ENCODE data around the gene GOLGA8A. TPM values are rescaled to one million over a fixed set of nuclear protein-coding genes. Genes with fewer than 3 reads are reported as not detected.
A peak's percentile ranks its signal among the peaks of the same experiment; 100 is the strongest.

Gene GOLGA8A, protein sequence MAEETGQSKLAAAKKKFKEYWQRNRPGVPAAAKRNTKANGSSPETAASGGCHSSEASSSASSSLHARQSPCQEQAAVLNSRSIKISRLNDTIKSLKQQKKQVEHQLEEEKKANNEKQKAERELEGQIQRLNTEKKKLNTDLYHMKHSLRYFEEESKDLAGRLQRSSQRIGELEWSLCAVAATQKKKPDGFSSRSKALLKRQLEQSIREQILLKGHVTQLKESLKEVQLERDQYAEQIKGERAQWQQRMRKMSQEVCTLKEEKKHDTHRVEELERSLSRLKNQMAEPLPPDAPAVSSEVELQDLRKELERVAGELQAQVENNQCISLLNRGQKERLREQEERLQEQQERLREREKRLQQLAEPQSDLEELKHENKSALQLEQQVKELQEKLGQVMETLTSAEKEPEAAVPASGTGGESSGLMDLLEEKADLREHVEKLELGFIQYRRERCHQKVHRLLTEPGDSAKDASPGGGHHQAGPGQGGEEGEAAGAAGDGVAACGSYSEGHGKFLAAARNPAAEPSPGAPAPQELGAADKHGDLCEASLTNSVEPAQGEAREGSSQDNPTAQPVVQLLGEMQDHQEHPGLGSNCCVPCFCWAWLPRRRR
- 1 to 10 TPM; 1.8 to 7.6 (median 2.7) TPM for polyA plus RNA-seq (ENCODE audit: low read depth in 6 of 6)

DNA sequence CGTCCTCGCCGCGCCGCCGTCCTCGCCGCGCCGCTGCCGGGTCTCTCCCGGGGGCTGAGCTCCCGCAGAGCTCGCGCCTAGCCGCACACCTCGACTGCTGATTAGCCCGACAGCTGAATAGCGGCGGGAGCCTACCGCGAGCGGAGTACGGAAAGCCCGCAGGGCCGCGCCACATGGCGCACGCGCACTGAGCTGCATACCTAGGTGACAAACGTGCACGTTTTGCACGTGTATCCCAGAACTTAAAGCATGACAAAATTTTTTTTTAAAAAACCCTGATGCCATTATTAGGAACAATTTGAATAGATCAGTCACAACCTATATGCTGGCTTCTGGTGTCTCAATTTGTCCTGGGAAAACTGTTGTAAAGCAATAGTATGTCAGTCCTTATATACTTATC, at the start of gene GOLGA8A:
TSS of gene GOLGA8A (minus strand) at position 122 of the 400 bp plus-strand sequence. CDS start 48,117 bp downstream, outside the sequence.
- H3K9me3 Mint-ChIP-seq = no peaks in the 10 kb centered on the region
- ATAC-seq (ENCODE audit: low read depth in 2 of 2) (peak; percentile 82 to 83), DNase-seq (peak; percentile 74)
- peak within 1 kb of the TSS in 7 of 8 donors; percentile 86 to 98 (median 95) for H3K4me3 Mint-ChIP-seq
- H3K27me3 Mint-ChIP-seq = peaks cover 0 to 7% (median 5%) of the 10 kb centered on the region in 3 donors
- peak within 1 kb of the TSS in 5 of 6 donors; percentile 68 to 91 (median 88) for H3K27ac Mint-ChIP-seq
- H3K4me1 Mint-ChIP-seq = peaks cover 4 to 23% (median 14%) of the 10 kb centered on the region in 3 donors
- H3K36me3 Mint-ChIP-seq = peaks cover 6 to 11% of the 10 kb centered on the region in 2 donors

DNA sequence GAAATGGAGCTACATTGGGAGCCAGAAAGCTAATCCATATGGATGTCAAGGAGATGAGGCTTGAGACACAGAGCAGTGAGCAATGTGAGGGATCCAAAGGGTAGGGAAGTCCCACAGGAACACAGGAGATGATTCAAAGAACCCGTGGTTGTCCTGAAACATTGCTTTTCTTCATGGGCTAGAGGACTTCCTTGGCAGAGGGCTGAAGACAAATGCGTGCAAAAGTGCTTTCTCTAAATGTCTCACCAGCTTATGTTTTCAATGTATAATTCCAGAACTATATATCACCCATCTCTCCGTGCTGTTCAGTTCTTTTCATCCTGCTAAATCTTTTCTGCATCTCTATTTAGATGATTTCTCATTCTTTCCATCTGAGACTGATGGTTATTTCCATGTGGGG, 46.0 kb upstream of the GOLGA8A start:
- Mint-ChIP-seq H3K36me3 (no peaks in the 10 kb centered on the region), H3K4me3 (no peak overlapping the region), H3K27me3 (peaks cover 18 to 70% (median 47%) of the 10 kb centered on the region in 3 donors), H3K4me1 (no peaks in the 10 kb centered on the region), H3K9me3 (peaks cover 0 to 17% (median 5%) of the 10 kb centered on the region in 7 donors), H3K27ac (no peak overlapping the region)
- ATAC-seq (ENCODE audit: low read depth in 2 of 2) (no peak), DNase-seq (no peak)

DNA sequence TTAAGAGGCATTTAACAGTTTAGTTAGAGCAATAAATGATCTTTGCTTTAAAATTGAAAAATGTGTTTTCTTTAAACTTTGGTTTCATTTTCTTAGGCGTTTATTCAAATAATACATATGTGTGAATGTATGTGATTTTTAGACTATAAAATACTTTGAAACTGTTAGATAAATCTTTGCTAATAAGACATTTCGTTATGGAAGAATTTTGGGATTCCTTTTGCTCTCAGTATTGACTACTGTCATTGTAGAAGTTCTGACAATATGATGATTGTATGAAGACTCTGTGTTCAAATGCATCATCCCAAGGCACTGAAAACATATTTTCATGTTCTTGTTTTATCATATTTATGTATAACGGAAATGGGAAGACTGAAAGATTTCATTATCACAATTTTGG, 43.8 kb upstream of the GOLGA8A start:
- Mint-ChIP-seq H3K4me3 (no peak overlapping the region), H3K27me3 (peaks cover 28 to 68% (median 59%) of the 10 kb centered on the region in 3 donors), H3K36me3 (no peaks in the 10 kb centered on the region), H3K27ac (no peak overlapping the region), H3K4me1 (no peaks in the 10 kb centered on the region), H3K9me3 (peaks cover 0 to 3% (median 0%) of the 10 kb centered on the region in 7 donors)
- ATAC-seq (ENCODE audit: low read depth in 2 of 2) = no peak
- DNase-seq = no peak

DNA sequence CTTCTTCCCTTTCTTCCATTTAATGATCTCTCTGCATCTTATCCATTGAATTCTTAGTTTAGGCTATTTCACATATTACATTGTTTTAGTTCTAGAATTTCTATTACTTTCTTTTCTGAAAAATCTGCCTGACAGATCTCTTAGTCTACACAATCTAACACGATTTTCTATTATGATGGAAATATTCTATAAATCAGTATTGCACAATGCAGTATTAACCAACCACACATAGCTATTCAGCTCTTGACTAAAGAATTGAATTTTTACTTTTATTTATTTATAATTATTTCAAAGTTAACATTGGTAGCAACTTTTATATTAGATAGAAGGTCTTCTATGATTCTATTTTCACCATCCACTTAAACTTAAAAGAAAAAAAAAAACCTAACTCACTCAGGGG, 36.2 kb upstream of the GOLGA8A start:
- no peak for ATAC-seq (ENCODE audit: low read depth in 2 of 2)

DNA sequence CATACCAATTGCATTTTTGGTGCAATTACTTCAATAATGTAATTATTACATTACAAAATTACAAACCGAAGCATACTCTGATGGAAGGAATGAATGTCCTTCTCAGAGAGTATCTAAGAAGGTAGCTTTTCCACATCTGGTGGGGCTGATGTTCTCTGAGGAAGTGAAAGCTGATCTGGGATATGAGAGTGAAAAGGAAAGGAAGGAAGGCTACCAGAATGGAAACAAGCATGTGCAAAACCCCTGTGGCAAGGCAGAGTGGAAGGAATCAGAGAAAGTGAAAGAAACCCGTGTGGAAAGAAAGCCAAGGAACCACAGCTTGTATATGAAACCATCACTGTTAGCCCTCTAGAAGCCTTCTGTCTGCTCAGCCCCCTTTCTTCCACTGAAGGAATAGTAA, 35.3 kb upstream of the GOLGA8A start:
- Mint-ChIP-seq H3K4me1 (no peaks in the 10 kb centered on the region), H3K9me3 (peaks cover 0 to 4% (median 0%) of the 10 kb centered on the region in 7 donors), H3K27ac (no peak overlapping the region), H3K4me3 (no peak overlapping the region), H3K36me3 (peaks cover 0 to 7% of the 10 kb centered on the region in 2 donors), H3K27me3 (peaks cover 14 to 31% (median 30%) of the 10 kb centered on the region in 3 donors)
- ATAC-seq (ENCODE audit: low read depth in 2 of 2) (no peak), DNase-seq (no peak)

More for the DNA sequence above, 36.2 kb upstream of the GOLGA8A start:
- H3K27ac Mint-ChIP-seq = no peak overlapping the region
- no peak overlapping the region for H3K4me3 Mint-ChIP-seq
- peaks cover 0 to 7% of the 10 kb centered on the region in 2 donors for H3K36me3 Mint-ChIP-seq
- no peak for DNase-seq
- peaks cover 0 to 4% (median 0%) of the 10 kb centered on the region in 7 donors for H3K9me3 Mint-ChIP-seq
- no peaks in the 10 kb centered on the region for H3K4me1 Mint-ChIP-seq
- peaks cover 23 to 37% (median 36%) of the 10 kb centered on the region in 3 donors for H3K27me3 Mint-ChIP-seq

DNA sequence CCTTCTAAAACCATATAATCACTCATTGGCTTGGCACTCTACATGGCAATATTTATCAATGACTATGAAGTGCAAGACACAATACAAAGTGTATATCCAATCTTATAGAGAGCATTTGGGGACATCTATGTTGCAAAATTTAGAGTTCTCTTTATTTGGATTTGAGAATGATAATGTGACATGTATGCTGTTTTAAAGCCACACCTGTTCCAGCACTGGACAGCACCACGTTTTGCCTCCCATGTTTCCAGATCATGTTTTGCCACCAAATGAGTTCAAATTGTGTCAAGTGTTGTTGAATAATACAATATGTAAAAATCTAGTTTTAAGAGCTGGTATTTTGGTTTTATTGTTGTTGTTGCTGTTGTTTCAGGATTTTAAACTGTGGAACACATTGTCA, 33.3 kb upstream of the GOLGA8A start:
- DNase-seq (no peak), ATAC-seq (ENCODE audit: low read depth in 2 of 2) (no peak)
- Mint-ChIP-seq H3K9me3 (peaks cover 0 to 4% (median 0%) of the 10 kb centered on the region in 7 donors), H3K27ac (no peak overlapping the region), H3K4me1 (no peaks in the 10 kb centered on the region), H3K27me3 (peaks cover 5 to 18% (median 17%) of the 10 kb centered on the region in 3 donors), H3K4me3 (no peak overlapping the region), H3K36me3 (peaks cover 0 to 7% of the 10 kb centered on the region in 2 donors)

DNA sequence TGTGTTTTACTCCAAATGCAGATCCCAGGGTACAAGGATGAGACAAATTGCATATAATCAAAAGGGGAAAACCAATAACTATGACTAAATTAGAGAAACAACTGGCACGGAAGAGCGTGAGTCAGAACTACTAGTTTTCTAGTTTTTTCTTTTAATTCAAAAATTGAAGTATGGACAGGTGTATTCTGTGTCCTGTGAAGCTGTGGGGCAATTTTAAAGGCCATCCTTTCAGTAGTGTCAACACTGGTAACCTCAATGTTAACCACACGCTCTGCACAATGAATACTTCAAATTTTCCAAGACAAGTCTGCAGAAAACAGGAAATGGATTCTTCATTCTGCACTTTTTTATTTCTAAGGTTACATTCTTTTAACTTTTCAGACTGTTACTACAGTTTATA, 32.5 kb upstream of the GOLGA8A start:
- ATAC-seq (ENCODE audit: low read depth in 2 of 2) (no peak), DNase-seq (no peak)
- Mint-ChIP-seq H3K4me3 (no peak overlapping the region), H3K27ac (no peak overlapping the region), H3K27me3 (peaks cover 0 to 15% (median 9%) of the 10 kb centered on the region in 3 donors), H3K36me3 (no peaks in the 10 kb centered on the region), H3K9me3 (no peaks in the 10 kb centered on the region), H3K4me1 (no peaks in the 10 kb centered on the region)

DNA sequence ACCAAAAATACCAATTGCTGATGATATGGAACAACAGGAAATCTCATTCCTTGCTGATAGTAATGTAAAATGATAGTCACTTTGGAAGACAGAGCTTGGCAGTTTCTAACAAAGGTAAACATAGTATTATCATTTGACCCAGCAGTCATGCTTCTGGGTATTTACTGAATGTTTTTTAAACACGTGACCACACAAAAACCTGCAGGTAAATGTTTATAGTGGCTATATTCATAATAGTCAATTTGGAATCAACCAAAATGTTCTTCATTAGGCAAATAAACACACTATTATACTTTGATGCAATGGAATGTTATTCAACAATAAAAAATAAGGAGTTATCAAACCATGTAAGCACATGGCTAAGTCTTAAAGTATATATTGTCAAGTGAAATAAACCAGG, 24.1 kb upstream of the GOLGA8A start:
- ATAC-seq (ENCODE audit: low read depth in 2 of 2) (no peak), DNase-seq (no peak)
- Mint-ChIP-seq H3K27ac (no peak overlapping the region), H3K4me1 (no peaks in the 10 kb centered on the region), H3K27me3 (peaks cover 4 to 37% (median 32%) of the 10 kb centered on the region in 3 donors), H3K9me3 (no peaks in the 10 kb centered on the region), H3K36me3 (no peaks in the 10 kb centered on the region), H3K4me3 (no peak overlapping the region)

DNA sequence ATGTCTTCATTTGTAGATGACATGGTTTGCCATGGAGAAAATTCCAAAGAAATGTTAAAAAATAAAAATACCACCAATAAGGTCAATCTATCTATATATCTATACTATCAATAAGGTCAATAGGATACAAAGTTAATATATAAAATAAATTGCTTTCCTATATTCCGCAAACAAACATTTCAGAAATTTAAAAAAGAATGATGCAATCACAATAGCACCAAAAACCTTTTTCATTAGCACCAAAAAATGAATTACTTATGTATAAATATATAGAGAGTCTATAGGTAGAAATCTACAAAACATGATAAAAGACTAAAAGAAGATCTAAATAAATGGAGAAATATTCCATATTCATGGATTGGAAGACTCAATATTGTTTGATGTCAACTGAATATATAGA, 22.8 kb upstream of the GOLGA8A start:
- H3K9me3 Mint-ChIP-seq = no peaks in the 10 kb centered on the region

DNA sequence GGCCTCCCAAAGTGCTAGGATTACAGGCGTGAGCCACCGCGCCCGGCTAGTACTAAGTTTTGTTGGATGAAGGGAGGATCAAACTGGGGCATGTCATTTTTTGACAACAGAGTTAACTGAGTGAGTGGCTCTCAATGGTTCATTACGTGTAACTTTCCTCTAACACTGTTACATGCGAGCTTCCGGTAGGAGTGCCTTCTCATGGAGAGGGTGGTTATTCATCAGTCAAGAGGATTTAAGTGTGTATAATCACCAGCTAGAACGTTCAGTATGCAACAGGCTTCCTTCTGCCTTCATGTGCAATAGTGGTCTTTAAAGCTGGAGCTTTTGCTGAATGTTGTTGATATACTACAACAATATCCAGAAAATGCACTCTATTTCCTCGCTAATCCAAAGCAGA, 19.1 kb upstream of the GOLGA8A start:
- DNase-seq (no peak), ATAC-seq (ENCODE audit: low read depth in 2 of 2) (no peak)
- Mint-ChIP-seq H3K27me3 (peaks cover 4 to 33% (median 22%) of the 10 kb centered on the region in 3 donors), H3K4me1 (no peaks in the 10 kb centered on the region), H3K27ac (no peak overlapping the region), H3K36me3 (no peaks in the 10 kb centered on the region), H3K9me3 (no peaks in the 10 kb centered on the region), H3K4me3 (no peak overlapping the region)

More for the DNA sequence above, 22.8 kb upstream of the GOLGA8A start:
- Mint-ChIP-seq H3K36me3 (no peaks in the 10 kb centered on the region), H3K27ac (no peak overlapping the region), H3K4me1 (no peaks in the 10 kb centered on the region), H3K27me3 (peaks cover 4 to 39% (median 32%) of the 10 kb centered on the region in 3 donors), H3K4me3 (no peak overlapping the region)
- no peak for ATAC-seq (ENCODE audit: low read depth in 2 of 2)
- no peak for DNase-seq

DNA sequence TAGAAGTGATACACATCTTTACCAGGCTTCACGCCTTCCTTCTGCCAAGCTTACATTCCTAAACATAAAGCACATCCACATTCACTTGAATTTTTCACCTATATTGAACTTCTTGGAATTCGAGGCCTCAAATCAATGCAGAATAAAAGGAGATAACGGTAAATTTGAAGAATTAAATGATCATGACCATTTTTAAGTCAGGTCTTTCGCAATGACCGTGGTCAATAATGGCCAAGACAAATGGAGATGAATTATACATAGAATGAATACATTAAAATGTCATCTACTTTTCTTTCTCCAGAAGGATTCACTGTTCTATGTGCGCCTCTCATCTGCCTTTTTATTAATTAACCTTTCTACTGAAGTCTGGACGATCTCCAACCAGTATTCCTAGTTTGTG, 5.3 kb upstream of the GOLGA8A start:
- Mint-ChIP-seq H3K9me3 (no peaks in the 10 kb centered on the region), H3K27me3 (peaks cover 26 to 39% (median 36%) of the 10 kb centered on the region in 3 donors), H3K4me1 (no peaks in the 10 kb centered on the region), H3K4me3 (no peak overlapping the region), H3K36me3 (no peaks in the 10 kb centered on the region), H3K27ac (no peak overlapping the region)
- DNase-seq (no peak), ATAC-seq (ENCODE audit: low read depth in 2 of 2) (no peak)

DNA sequence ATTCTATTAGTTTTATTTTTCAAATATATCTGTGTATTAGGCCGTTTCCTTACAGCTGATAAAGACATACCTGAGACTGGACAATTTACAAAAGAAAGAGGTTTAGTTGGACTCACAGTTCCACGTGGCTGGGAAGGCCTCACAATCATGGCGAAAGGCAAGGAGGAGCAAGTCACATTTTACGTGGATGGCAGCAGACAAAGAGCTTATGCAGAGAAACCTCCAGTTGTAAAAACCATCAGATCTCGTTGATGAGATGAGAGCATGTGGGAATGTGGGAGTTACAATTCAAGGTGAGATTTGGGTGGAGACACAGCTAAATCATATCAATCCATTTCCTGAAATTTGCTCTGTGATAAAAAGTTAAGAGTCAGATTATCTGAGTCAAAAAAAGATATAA, 2.3 kb upstream of the GOLGA8A start:
- Mint-ChIP-seq H3K9me3 (no peaks in the 10 kb centered on the region), H3K4me3 (no peak overlapping the region), H3K27ac (no peak overlapping the region), H3K27me3 (peaks cover 12 to 17% (median 15%) of the 10 kb centered on the region in 3 donors), H3K36me3 (no peaks in the 10 kb centered on the region), H3K4me1 (peaks cover 3 to 15% (median 14%) of the 10 kb centered on the region in 3 donors)
- no peak for DNase-seq
- no peak for ATAC-seq (ENCODE audit: low read depth in 2 of 2)

DNA sequence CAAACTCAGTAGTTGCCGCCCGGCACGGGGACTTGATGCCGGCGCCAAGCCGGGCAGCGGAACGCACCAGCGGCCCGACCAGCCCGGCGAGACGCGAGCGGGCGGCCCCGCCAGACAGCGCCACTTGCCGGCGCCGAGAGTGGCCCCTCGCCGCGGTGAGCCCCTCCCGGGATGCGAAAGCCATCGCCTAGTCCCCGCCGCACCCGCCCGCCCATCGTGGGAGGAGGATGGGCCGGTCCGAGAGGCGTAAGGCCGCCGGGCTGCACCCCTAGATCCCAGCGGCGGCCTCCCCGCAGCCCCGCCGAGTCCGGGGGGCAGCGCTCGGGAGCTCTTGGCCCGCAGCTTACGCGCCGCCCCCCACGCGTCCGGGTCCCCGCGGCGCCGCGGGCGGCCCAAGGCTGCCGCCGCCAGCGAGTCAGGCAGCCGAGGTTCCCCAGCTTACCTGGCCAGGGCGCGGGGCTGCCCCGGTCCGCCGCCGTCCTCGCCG, 609 bp downstream of the GOLGA8A start:
- peaks cover 4 to 23% (median 14%) of the 10 kb centered on the region in 3 donors for H3K4me1 Mint-ChIP-seq
- H3K27me3 Mint-ChIP-seq = peaks cover 0 to 5% (median 3%) of the 10 kb centered on the region in 3 donors
- DNase-seq (peak; percentile 35), ATAC-seq (ENCODE audit: low read depth in 2 of 2) (peak; percentile 68 to 69)
- H3K36me3 Mint-ChIP-seq = peaks cover 6 to 18% of the 10 kb centered on the region in 2 donors
- no peak overlapping the region for H3K27ac Mint-ChIP-seq
- no peaks in the 10 kb centered on the region for H3K9me3 Mint-ChIP-seq
- peak overlapping the region in 7 of 8 donors; percentile 80 to 91 (median 85) for H3K4me3 Mint-ChIP-seq
